Activated CD8-positive, alpha-beta memory T cell treated with anti-CD3 and anti-CD28 coated beads, Interleukin-2, amount 10 ng/mL, durations not matched to agents 7 days and 5 days (primary cell): Measurements from ENCODE around the gene C1QTNF9. TPM values are rescaled to one million over a fixed set of nuclear protein-coding genes. Genes with fewer than 3 reads are reported as not detected.

Experiments
- ATAC-seq: fragments of 150-1000 bp; cut with Tn5 transposase; one replicate; pipeline ENCODE4 v1.10.0; 2021; ENCODE audit warnings: moderate library complexity
- CTCF ChIA-PET: fragments of 350-600 bp; sonication (Branson Sonifier 250); formaldehyde crosslinking; loops from one replicate; lab custom pipeline; 2021; ENCODE audit warnings: antibody characterized with exemption; lab: Charles Lee
- DNase-seq: peaks from one replicate; pipeline ENCODE4 v3.0.0-alpha.2; 2020
- H3K27ac Mint-ChIP-seq: one replicate; pipeline ENCODE4 v1.8.0; 2021; ENCODE audit warnings: mild to moderate bottlenecking, mixed read lengths
- H3K27me3 Mint-ChIP-seq: one replicate; pipeline ENCODE4 v1.8.0; 2021; ENCODE audit warnings: mixed read lengths
- H3K36me3 Mint-ChIP-seq: one replicate; pipeline ENCODE4 v1.8.0; 2021; ENCODE audit warnings: mild to moderate bottlenecking, mixed read lengths
- H3K4me1 Mint-ChIP-seq: one replicate; pipeline ENCODE4 v1.8.0; 2021; ENCODE audit warnings: mixed read lengths
- H3K4me3 Mint-ChIP-seq: one replicate; pipeline ENCODE4 v1.8.0; 2021; ENCODE audit warnings: mild to moderate bottlenecking, moderate library complexity, mixed read lengths
- H3K9me3 Mint-ChIP-seq: one replicate; pipeline ENCODE4 v1.8.0; 2022; ENCODE audit warnings: low read depth, mixed read lengths
- total RNA-seq, 2 experiments: library from RNA; stranded (reverse); gene quantifications; one replicate each; pipeline ENCODE4 v1.2.3, GENCODE V29; 2021

Gene C1QTNF9
- total RNA-seq, 2 experiments from 2014 or later = not detected

DNA sequence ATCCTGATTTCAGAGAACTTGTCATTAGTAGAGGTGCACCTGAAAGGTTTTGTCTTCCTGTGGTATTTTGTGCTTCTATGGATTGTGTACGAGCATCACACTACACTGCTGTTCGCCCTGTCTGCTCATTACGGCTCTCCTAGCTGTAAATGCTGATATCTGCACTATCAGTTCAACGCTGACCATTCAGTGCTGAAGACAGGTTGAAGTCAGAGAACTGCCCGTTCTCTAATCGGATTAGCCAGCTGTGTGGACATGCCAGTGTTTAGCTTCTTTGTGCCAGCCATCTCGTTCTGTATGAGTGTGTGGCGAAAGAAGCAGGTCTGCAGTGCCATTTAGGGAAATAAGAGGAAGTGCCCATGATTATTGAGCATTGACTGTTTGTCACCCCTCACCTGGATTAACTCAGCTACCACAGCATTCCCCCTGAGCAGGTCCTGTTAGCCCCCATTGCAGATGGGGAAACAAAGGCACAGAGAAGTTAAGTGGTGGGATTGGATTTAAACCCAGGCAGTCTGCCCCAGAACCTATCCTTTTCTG, 21.6 kb upstream of the C1QTNF9 start:
- H3K9me3 Mint-ChIP-seq = no peaks in the 10 kb centered on the region
- no peaks in the 10 kb centered on the region for H3K4me1 Mint-ChIP-seq
- H3K27ac Mint-ChIP-seq = no peak overlapping the region
- CTCF ChIA-PET = interaction anchor here (1.2 kb wide), 1 partner anchor 53 kb away, joined by 3 read pairs; no protein-coding TSS in a partner anchor
- no peak overlapping the region for H3K4me3 Mint-ChIP-seq
- ATAC-seq (no peak), DNase-seq (no peak)
- no peaks in the 10 kb centered on the region for H3K27me3 Mint-ChIP-seq
- H3K36me3 Mint-ChIP-seq = peaks cover 62% of the 10 kb centered on the region

DNA sequence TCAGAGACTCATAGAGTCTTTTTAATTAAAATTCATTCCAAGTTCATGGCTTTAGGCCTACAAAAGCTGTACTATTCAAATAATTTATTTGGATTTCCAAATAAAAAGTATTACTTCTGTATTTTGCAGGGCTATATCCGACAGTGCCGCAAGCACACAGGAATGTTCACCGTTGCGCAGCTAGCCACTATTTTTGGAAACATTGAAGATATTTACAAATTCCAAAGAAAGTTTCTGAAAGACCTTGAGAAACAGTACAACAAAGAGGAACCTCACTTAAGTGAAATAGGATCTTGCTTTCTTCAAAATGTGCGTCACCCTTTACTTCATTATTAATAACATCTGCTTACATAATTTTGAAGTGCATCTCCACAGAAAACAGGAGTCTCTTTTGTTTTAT, 20.5 kb upstream of the C1QTNF9 start:
- Mint-ChIP-seq H3K27ac (no peak overlapping the region), H3K4me1 (no peaks in the 10 kb centered on the region), H3K27me3 (no peaks in the 10 kb centered on the region), H3K9me3 (no peaks in the 10 kb centered on the region), H3K36me3 (peaks cover 62% of the 10 kb centered on the region), H3K4me3 (no peak overlapping the region)
- DNase-seq (no peak), ATAC-seq (no peak)
- CTCF ChIA-PET = no interaction called here

DNA sequence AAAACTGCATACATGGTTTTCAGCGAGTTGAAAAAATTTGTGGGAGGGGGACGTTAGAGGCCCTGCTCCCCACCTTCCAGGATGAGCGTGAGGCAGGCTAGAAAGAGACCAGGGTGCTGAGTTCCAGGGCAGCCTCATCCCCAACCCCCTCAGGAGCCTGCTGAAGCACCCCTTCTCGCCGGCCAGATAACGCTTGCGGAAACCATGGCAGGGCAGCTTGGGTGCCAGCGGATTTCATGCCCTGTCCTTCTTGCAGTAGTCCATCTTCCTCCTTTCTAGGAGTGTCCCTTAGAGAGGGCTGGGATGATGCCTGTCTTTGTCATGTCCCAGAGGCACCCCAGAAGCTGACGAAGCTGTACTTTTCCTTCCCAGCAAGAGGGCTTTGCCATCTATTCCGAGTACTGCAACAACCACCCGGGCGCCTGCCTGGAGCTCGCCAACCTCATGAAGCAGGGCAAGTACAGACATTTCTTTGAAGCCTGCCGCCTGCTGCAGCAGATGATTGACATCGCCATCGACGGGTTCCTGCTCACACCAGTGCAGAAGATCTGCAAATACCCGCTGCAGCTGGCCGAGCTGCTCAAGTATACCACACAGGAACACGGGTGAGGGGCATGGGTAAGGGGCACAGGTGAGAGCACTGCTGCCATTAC, 19.0 kb upstream of the C1QTNF9 start:
- Mint-ChIP-seq H3K4me3 (no peak overlapping the region), H3K4me1 (no peaks in the 10 kb centered on the region), H3K9me3 (no peaks in the 10 kb centered on the region), H3K36me3 (peaks cover 64% of the 10 kb centered on the region), H3K27me3 (no peaks in the 10 kb centered on the region), H3K27ac (no peak overlapping the region)
- ATAC-seq (no peak), DNase-seq (no peak)
- CTCF ChIA-PET = interaction anchor here (0.6 kb wide), 1 partner anchor 24 kb away, joined by 3 read pairs; no protein-coding TSS in a partner anchor

DNA sequence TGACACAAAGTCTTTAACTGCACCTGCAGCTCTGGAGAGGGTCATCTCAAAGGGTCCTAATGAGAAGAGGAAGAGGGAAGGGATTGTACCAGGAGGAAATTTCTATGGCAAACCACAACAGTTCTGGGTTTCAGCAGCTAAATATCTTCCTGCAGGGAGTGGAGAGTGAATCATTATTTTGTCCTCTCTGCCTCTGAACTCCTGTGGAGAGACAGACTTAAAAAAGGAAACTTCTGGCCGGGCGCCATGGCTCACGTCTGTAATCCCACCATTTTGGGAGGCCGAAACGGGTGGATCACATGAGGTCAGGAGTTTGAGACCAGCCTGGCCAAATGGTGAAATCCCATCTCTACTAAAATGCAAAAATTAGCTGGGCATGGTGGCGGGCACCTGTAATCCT, 16.9 kb upstream of the C1QTNF9 start:
- no peak overlapping the region for H3K27ac Mint-ChIP-seq
- CTCF ChIA-PET = no interaction called here
- DNase-seq (no peak), ATAC-seq (no peak)
- no peaks in the 10 kb centered on the region for H3K4me1 Mint-ChIP-seq
- H3K36me3 Mint-ChIP-seq = peaks cover 71% of the 10 kb centered on the region
- no peaks in the 10 kb centered on the region for H3K9me3 Mint-ChIP-seq
- no peak overlapping the region for H3K4me3 Mint-ChIP-seq
- H3K27me3 Mint-ChIP-seq = no peaks in the 10 kb centered on the region

DNA sequence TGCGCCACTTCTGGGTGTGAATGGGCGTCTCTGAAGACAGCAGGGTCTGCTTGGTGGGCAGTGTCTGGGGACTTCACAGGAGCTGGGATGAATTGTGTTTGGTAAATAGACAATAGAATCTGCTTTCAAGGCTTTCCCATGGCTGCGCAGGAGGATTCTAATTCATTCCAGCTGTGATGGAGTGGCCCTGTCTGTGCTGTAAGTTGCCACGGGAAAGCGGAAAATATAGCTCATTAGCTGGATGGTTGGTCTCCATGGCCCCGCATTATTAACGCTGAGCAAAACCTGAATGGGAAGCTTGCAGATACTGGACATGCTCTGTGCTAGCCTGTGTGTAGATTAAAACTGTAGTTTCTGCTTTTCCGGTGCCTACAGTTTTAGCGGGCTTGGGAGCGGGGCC, 15.6 kb upstream of the C1QTNF9 start:
- no peaks in the 10 kb centered on the region for H3K4me1 Mint-ChIP-seq
- peaks cover 70% of the 10 kb centered on the region for H3K36me3 Mint-ChIP-seq
- no peak overlapping the region for H3K4me3 Mint-ChIP-seq
- ATAC-seq (no peak), DNase-seq (no peak)
- no peak overlapping the region for H3K27ac Mint-ChIP-seq
- H3K27me3 Mint-ChIP-seq = no peaks in the 10 kb centered on the region
- H3K9me3 Mint-ChIP-seq = no peaks in the 10 kb centered on the region
- CTCF ChIA-PET = no interaction called here

DNA sequence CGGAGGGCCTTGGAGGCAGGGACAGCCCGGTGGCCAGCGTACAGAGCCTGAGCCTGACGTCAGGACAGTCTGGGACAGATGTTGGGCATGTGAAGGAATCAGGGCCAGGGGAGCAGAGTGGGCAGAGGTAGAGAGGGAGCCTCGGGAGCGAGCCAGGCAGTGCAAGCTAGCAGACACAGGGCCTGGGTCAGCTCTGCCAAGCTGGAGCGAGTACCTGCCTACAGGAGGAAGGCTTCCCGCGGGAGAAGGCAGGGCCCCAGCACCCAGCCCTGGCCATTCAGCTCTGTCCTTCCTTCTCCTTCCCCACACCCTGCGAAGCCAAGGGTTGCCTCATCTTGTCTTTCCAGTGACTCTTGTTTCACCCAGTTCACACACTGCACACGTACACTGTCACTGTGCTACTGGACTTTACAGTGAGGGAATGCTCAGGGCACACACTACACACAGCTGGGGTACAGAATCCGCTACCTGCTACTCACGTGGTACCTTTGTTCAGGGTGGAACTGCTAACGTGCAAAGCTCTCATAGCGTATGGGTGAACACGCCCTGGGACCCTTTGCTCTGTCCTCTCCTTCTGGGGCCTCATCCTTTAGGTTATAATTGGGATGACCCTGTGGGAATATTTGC, 9.8 kb upstream of the C1QTNF9 start:
- ATAC-seq = no peak
- no peak overlapping the region for H3K4me3 Mint-ChIP-seq
- CTCF ChIA-PET = no interaction called here
- H3K4me1 Mint-ChIP-seq = no peaks in the 10 kb centered on the region
- H3K9me3 Mint-ChIP-seq = no peaks in the 10 kb centered on the region
- H3K27me3 Mint-ChIP-seq = no peaks in the 10 kb centered on the region
- H3K36me3 Mint-ChIP-seq = peaks cover 59% of the 10 kb centered on the region
- no peak for DNase-seq
- H3K27ac Mint-ChIP-seq = no peak overlapping the region

DNA sequence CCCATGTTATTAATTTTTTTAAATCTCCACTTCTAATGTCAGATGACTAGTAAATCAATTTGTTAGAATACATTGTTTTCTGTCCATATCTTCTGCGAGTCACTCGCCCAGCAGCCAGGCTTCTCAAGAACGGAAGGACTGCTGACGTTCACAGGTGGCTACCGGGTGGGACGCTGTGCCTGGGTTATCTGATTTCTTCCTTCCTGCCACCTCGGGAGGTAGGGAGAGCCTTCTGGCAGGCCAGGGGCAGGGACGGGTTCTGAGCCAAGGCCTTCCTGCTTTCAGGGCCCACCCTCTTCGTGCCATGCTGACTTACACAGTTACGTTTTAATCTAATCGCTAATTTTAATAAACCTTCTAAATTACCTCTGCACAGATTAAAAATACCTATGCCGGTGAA, 7.9 kb upstream of the C1QTNF9 start:
- no peaks in the 10 kb centered on the region for H3K9me3 Mint-ChIP-seq
- ATAC-seq (no peak), DNase-seq (no peak)
- no peaks in the 10 kb centered on the region for H3K27me3 Mint-ChIP-seq
- H3K4me3 Mint-ChIP-seq = no peak overlapping the region
- no peak overlapping the region for H3K27ac Mint-ChIP-seq
- CTCF ChIA-PET = interaction anchor here (1.0 kb wide), 1 partner anchor 13 kb away, joined by 4 read pairs; no protein-coding TSS in a partner anchor
- peaks cover 55% of the 10 kb centered on the region for H3K36me3 Mint-ChIP-seq
- H3K4me1 Mint-ChIP-seq = no peaks in the 10 kb centered on the region

DNA sequence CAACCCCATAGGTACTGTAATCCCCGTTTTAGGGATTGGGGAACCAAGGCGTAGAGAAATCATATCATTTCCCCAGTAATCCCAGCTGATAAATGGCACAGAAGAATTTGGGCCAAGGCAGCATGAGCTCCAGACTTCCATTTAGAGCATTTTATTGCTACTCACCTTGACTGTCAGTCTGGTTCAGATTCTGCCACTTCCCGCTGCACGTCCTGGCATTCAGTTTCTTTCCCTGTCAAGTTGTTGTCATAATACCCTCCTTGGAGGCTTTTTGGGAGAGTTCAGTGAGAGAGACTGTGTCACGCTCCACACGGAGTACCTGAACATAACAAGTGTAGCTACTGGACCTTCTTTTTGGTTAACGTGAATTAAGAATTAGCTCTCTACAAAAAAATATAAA, 7.5 kb upstream of the C1QTNF9 start:
- Mint-ChIP-seq H3K4me1 (no peaks in the 10 kb centered on the region), H3K36me3 (peaks cover 51% of the 10 kb centered on the region), H3K27me3 (no peaks in the 10 kb centered on the region), H3K4me3 (no peak overlapping the region), H3K27ac (no peak overlapping the region), H3K9me3 (no peaks in the 10 kb centered on the region)
- CTCF ChIA-PET = interaction anchor here (1.0 kb wide), 1 partner anchor 12 kb away, joined by 4 read pairs; no protein-coding TSS in a partner anchor
- DNase-seq = no peak
- ATAC-seq = no peak

DNA sequence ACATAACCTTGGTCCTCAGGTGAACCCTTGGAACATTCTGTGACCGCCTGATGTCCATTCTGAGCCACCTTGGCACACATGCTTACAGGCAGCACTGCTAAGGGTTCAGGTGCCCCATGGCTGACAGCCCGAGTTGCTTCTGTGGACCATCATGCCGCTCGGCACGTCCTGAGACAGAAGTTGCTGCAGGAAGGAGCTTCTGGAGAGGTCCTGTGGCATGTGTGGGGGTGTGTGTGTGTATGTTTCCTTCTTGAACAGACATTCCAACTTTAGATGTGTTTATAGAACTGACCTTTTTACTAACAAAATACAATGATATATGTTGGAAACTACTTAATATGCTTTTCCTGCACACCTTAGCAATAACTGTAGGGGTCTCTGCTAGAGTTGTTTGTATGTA, 4.8 kb upstream of the C1QTNF9 start:
- Mint-ChIP-seq H3K4me3 (no peak overlapping the region), H3K27ac (no peak overlapping the region), H3K27me3 (no peaks in the 10 kb centered on the region), H3K9me3 (no peaks in the 10 kb centered on the region), H3K36me3 (peaks cover 31% of the 10 kb centered on the region), H3K4me1 (no peaks in the 10 kb centered on the region)
- no peak for ATAC-seq
- no peak for DNase-seq
- CTCF ChIA-PET = no interaction called here

DNA sequence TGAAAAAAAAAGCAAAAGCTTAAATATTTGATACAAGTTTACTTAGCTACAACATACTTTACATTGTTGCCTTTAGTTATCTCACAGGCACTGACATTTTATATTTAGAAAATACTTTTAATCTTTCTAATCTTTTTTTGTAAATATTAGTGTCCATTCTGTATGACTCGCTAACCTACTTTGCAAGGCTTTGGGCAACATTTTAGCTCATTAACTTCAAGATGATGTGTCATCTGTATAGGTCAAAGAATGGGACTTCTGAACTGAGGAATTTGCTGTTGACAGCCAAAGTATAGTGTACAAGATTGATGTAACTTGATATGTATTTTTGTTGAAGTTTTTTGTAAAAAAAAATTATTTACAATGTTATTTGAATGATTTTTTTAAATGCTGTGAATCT, 2.7 kb upstream of the C1QTNF9 start:
- CTCF ChIA-PET = interaction anchor here (1.1 to 1.5 kb wide), 2 partner anchors 8 to 78 kb away, joined by 3 read pairs; no protein-coding TSS in a partner anchor
- H3K4me1 Mint-ChIP-seq = no peaks in the 10 kb centered on the region

DNA sequence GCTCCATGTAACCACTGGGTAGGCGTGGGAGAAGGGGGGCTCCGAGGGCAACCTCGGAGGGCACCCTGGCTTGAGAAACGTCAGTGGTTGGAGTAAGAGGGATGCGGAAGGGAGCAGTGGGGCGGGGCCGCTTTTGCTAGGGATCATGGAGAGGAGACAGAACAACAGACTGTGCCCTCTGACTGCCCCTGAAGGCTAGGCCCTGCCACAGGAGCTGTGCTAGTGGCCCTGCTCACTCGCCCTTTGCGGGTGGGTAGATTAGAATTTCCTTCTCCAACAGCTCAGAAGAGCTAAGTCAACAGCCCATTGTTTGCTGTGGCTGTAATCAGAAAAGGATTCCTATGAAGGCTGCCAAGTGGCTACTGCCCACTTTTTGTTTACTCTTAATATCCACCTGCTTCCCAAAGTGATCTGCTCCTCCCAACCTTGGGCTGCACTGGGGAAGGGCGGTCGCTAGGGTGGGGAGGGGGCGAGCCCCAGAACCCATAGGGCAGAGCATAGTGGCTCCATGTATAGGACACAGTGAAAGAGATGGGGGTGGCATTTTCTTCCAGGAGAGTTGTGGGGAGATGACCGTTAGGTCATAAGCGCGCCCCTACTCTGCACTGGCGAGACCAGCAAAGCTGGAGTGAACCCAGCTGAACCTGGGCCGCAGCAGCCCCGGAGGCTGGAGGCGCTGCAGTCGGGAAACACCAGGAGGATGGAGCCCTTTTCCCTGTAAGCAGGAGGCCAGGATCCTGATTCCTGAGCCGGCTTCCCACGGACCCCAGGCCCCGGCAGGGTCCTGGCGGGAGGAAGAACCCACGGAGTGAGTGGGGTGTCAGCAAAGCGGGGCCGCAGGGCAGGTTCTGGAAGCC, 1.9 kb upstream of the C1QTNF9 start:
- Mint-ChIP-seq H3K36me3 (peaks cover 14% of the 10 kb centered on the region), H3K27me3 (no peaks in the 10 kb centered on the region), H3K27ac (no peak overlapping the region), H3K4me1 (no peaks in the 10 kb centered on the region), H3K4me3 (no peak overlapping the region), H3K9me3 (no peaks in the 10 kb centered on the region)
- DNase-seq = no peak
- CTCF ChIA-PET = interaction anchor here (1.5 kb wide), 1 partner anchor 7 kb away, joined by 3 read pairs; no protein-coding TSS in a partner anchor
- ATAC-seq = no peak

More for the DNA sequence above, 2.7 kb upstream of the C1QTNF9 start:
- no peaks in the 10 kb centered on the region for H3K9me3 Mint-ChIP-seq
- H3K36me3 Mint-ChIP-seq = peaks cover 19% of the 10 kb centered on the region
- ATAC-seq (no peak), DNase-seq (no peak)
- H3K27me3 Mint-ChIP-seq = no peaks in the 10 kb centered on the region
- H3K4me3 Mint-ChIP-seq = no peak overlapping the region
- H3K27ac Mint-ChIP-seq = no peak overlapping the region

DNA sequence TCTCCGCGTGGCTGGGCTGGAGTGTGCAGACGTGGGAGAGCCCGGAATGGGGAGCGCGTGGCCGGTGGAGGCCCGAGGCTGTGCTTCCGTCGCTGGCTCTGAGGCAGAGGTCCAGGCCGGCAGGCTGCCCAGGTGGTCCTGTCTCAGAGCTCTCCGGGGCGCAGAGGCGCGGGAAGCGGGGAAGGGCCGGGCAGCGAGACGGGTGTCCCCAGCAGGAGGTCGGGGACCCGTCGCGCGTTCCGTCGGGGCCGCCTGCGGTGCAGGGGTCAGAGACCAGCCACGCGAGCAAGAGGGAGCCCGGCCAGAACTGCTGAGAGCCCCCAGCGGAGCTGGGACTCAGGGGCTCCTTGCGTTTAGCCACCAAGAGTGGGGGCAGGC, 1.3 kb upstream of the C1QTNF9 start:
- peaks cover 2% of the 10 kb centered on the region for H3K27me3 Mint-ChIP-seq
- no peaks in the 10 kb centered on the region for H3K9me3 Mint-ChIP-seq
- CTCF ChIA-PET = no interaction called here
- no peak for ATAC-seq
- H3K27ac Mint-ChIP-seq = no peak overlapping the region
- H3K4me3 Mint-ChIP-seq = no peak overlapping the region
- no peaks in the 10 kb centered on the region for H3K4me1 Mint-ChIP-seq
- no peak for DNase-seq
- peaks cover 9% of the 10 kb centered on the region for H3K36me3 Mint-ChIP-seq

DNA sequence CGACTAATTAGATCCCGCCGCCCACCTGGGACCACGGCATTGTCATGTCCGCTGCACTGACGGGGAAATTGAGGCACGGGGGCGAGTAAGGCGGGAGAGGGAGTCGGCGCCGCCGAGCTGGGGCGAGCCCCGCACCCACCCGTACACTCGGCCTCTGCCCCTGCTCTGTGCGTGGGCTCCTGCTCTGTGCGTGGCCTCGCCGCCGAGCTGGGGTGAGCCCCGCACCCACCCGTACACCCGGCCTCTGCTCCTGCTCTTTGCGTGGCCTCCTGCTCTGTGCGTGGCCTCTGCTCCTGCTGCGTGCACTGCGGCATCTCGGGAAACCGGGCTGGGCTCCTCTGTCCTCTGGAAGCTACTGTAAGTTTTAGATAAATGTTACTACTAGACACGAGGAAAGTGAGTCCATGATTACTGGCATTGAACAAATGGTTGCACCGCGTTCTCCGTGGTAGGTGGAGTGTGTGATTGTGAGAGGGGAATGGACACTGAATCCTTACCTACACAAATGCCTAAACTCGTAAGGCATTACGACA, 826 bp upstream of the C1QTNF9 start:
- H3K36me3 Mint-ChIP-seq = peaks cover 8% of the 10 kb centered on the region
- H3K4me1 Mint-ChIP-seq = no peaks in the 10 kb centered on the region
- CTCF ChIA-PET = no interaction called here
- peaks cover 7% of the 10 kb centered on the region for H3K27me3 Mint-ChIP-seq
- no peak overlapping the region for H3K4me3 Mint-ChIP-seq
- no peak overlapping the region for H3K27ac Mint-ChIP-seq
- DNase-seq (no peak), ATAC-seq (no peak)
- no peaks in the 10 kb centered on the region for H3K9me3 Mint-ChIP-seq
